ENCODE data around the gene USP7. TPM values are rescaled to one million over a fixed set of nuclear protein-coding genes. Genes with fewer than 3 reads are reported as not detected.

The USP7 gene
- polyA plus RNA-seq, 3 donors, result 18.6 to 30.5 (median 27.3) TPM

DNA sequence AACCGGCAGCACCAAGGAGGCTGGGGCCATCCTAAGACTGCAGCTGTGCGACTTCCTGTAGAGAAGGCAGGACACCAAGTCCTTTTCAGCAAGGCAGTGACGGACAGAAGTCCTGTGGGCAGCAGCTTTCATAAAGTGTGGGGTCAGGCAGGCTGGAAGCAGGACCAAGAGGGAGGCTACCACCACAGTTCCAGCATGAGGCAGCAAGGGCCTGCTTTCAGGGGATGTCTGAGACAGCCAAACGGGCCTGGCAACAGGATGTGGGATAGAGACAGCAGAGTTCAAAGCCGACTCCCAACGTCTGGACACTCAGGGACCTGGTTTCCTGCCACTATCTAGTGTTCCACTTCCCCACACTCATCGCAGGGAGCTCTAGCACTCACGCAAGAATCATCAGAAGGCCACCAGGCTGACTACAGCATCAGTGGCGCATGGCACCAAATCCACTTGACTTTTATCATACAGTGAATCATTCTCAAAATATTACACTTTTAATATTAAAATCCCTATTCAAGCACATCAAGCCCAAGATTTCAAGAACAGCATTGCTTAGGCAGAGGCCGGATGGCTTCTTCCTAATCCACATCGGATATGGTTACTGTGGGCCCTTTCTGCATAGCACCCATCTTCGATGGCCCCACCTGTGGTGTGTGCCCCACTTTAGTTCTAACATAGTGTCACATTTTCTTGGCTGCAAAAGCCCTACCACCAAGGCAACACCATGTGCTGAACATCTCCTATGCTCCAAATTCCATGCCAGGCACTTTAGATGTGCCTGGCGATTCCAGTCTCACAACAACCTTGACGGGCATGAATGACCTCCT is 5.2 kb downstream of the USP7 start:
- H3K27ac ChIP-seq (ENCODE audit: low read depth, low read length), result no peak overlapping the region
- 43 to 61% (median 45%) methylated on average over 14 of the region's 14 CpGs for WGBS, 3 donors

DNA sequence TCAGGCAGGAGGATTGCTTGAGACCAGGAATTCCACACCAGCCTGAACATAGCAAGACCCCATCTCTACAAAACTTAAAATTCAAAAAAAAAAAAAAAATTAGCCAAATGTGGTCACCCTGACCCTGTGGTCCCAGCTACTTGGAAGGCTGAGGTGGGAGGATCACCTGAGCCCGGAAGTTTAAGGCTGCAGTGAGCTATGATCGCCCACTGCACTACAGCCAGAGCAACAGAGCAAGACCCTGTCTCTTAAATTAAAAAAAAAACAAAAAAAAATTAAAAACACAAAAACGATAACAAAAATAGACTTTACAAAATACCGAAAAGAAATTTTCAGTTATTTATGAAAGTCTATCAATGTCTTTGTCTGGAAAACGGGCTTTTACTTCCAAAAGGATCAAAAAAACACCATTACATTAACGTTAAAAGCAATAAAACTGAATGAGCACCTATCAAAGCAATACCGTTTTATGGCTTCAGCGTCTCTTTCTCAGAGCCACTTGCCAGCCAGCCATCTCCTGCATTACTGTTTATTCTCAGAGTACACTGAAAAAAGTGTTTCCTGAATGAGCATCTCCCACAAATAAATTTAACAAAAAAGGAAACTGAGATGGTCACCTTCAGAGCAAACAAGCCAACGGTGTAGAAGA is 6.1 kb downstream of the USP7 start:
- no peak overlapping the region for H3K27ac ChIP-seq (ENCODE audit: low read depth, low read length)

DNA sequence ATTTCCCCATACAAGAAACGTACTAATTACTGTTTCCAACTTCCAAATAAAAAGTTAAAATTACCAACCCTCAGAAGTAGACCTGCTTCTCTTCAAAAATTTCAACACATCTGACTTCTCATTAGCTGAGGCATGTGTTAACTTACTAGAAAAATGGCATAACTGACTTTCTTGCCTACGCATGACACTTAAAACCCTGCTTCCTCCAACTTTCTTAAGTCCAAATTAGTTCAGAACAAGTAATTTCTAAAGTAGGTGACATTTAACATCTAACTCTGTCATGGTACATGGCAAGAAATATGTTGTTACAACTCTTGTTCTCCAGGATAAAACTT is 6.7 kb downstream of the USP7 start:
- 28 to 79% (median 40%) methylated on average over 2 of the region's 2 CpGs for WGBS, 3 donors
- no peak overlapping the region for H3K27ac ChIP-seq (ENCODE audit: low read depth, low read length)

More for the DNA sequence above, 6.1 kb downstream of the USP7 start:
- WGBS, 3 donors, result 65 to 78% (median 72%) methylated on average over 9 of the region's 9 CpGs

GRCh38 chr16:8956265-8957062 is 7.2 kb downstream of the USP7 start:
- 60 to 72% (median 61%) methylated on average over 21 of the region's 21 CpGs for WGBS, 3 donors
- no peak overlapping the region for H3K27ac ChIP-seq (ENCODE audit: low read depth, low read length)

DNA sequence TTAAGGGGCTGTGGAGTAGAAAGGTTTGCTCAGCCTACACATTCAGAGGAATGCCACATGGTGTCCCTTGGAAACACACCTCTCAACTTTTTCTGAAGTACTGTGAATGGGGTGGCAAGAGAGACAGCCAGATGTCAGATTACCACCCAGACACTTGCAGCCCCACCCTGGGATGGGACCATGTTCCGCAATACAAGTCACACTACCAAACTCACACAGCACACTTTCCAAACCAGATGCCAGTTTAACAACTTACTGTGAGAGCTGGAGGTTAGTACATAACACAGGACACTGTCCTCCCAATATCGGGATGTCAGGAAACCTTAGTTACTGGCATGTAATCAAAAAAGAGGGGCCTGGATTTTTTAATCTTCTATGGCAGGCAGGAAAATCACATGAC is 7.9 kb downstream of the USP7 start:
- H3K27ac ChIP-seq (ENCODE audit: low read depth, low read length), result no peak overlapping the region
- WGBS, 3 donors, result 47 to 54% (median 48%) methylated on average over 2 of the region's 2 CpGs

DNA sequence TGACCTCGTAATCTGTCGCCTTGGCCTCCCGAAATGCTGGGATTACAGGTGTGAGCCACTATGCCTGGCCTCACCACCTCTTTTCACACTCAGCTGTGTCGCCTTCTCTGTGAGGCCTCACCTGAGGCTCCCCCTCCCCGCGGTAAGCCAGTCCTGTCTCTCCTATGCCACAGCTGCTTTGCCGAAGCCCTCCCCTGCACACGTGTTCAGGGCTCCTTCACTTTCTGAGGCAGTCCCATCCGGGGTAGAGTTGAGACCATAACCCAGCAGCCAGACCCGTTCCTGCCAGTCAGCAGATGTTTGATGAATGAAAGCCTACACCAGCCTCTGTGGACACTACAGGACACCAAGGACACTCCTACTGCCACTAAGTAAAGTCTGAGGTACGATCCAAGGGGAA is 10.6 kb downstream of the USP7 start:
- H3K27ac ChIP-seq (ENCODE audit: low read depth, low read length), result no peak overlapping the region
- WGBS, 3 donors, result 59 to 87% (median 77%) methylated on average over 11 of the region's 11 CpGs

GRCh38 chr16:8952281-8952751 is 11.4 kb downstream of the USP7 start:
- no peak overlapping the region for H3K27ac ChIP-seq (ENCODE audit: low read depth, low read length)
- WGBS, 3 donors, result 63 to 89% (median 88%) methylated on average over 7 of the region's 7 CpGs

- 58 to 69% (median 69%) methylated on average over 14 of the region's 14 CpGs for WGBS, 3 donors
- no peak overlapping the region for H3K27ac ChIP-seq (ENCODE audit: low read depth, low read length)
These were observed 12.0 kb downstream of the USP7 start for GRCh38 chr16:8951447-8952280.

GRCh38 chr16:8950580-8951077 is 13.1 kb downstream of the USP7 start:
- 53 to 80% (median 77%) methylated on average over 11 of the region's 11 CpGs for WGBS, 3 donors
- H3K27ac ChIP-seq (ENCODE audit: low read depth, low read length), result no peak overlapping the region

DNA sequence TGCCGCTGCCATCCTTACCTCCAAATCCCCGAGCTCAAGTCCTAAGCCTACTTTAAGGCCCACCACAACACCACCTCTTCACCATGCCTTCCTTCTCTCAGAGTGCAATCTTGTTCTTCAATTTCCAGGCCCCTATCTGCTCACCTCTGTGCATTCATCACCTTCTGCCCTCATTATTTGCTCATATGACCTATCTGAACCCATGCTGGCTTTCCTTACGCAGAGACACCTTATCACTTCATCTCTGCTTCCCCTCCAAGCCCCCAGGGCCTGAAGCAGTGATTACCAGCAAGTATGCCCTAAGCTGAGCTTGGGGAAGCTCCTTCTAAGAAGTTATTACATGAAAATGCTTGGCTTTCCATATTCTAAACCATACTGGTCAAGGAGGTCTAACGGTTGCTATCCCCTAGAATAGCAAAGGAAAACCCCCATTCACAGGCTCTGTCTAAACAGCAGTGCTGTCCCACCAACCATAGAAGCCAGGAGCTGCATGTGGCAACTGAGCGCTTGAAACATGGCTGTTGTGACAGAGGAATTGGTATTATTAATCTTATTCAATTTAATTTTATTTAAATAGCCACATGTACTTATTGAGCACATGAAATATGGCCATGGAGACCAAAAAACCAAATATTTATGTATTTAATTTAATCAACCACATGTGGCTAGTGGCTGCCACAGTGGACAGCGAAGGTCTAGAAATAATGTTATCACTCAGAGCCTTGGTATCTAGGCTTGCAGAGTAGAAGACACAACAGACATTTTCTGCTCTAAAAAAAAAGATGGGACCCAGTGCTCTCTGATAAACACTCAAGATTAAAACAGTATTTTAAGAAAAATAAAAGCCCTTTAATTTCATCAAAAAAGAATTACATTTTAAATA is 13.9 kb downstream of the USP7 start:
- WGBS, 3 donors, result 76 to 81% (median 79%) methylated on average over 6 of the region's 6 CpGs
- no peak overlapping the region for H3K27ac ChIP-seq (ENCODE audit: low read depth, low read length)

DNA sequence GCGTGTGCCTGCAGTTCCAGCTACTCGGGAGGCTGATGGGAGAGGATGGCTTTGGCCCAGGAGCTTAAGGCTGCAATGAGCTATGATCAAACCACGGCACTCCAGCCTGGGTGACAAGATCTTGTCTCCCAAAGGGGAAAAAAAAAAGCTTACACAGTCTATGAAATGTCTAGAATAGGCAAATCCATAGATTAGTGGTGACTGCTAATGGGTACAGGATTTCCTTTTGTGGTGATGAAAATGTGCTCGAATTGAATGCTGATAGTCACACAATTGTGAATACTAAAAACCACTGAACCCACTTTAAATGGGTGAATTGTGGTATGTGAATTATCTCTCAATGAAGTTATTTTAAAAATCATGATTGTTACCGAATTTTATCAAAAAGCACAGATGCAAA is 14.9 kb downstream of the USP7 start:
- 70 to 74% (median 73%) methylated on average over 5 of the region's 5 CpGs for whole genome bisulfite sequencing, 3 donors

GRCh38 chr16:8948069-8948593 is 15.6 kb downstream of the USP7 start:
- no peak overlapping the region for H3K27ac ChIP-seq (ENCODE audit: low read depth, low read length)

More for the DNA sequence above, 14.9 kb downstream of the USP7 start:
- H3K27ac ChIP-seq (ENCODE audit: low read depth, low read length), result no peak overlapping the region

DNA sequence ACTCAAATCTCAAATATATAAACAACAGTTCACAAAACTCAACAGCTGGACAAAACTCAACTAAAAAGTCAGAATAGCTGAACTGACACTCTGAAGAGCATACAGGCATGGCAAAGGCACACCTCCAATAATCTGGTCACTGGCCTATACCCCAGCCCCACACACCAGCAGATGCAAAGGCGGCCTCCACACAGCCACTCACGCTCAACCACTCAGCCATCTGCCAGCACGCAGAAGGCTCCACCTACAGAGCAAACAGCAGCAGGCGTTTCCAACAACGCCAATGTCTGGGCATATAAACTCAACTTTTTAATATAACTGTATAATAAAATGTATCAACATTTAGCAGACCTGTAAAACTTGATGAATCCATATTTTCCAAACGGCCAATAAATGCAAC is 17.2 kb downstream of the USP7 start:
- no peak overlapping the region for H3K27ac ChIP-seq (ENCODE audit: low read depth, low read length)
- 29 to 79% (median 79%) methylated on average over 6 of the region's 6 CpGs for WGBS, 3 donors

More at GRCh38 chr16:8948069-8948593, 15.6 kb downstream of the USP7 start:
- WGBS, 3 donors, result 91 to 93% (median 91%) methylated on average over 6 of the region's 6 CpGs

DNA sequence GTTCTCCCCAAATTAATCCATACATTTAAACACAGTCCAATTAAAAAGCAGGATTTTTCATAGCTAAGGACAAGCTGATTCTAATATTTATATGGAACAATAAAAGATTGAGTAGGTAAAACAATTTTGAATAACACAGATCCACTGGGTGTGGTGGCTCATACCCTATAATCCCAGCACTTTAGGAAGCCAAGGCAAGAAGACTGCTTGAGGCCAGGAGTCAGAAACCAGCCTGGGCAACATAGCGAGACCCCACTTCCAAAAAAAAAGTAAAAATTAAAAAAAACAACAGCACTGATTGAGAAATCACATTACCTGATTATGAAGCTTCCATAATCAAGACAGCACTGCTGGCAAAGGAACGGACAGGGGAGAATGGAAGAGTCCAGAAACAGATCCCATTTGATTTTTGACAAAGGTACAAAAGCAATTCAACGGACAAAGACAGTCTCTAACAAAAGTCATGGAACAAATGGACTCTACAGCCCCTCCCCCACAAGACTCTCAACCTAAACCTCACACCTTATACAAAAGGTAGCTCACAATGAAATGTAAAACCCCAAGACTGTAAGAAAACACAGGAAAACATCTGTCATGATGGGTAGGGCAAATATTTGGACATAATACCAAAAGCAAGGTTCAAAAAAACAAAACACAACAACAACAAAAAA is 17.9 kb downstream of the USP7 start:
- WGBS, 3 donors, result 86 to 91% (median 89%) methylated on average over 3 of the region's 3 CpGs
- H3K27ac ChIP-seq (ENCODE audit: low read depth, low read length), result no peak overlapping the region

- 49 to 65% (median 62%) methylated on average over 5 of the region's 5 CpGs for WGBS, 3 donors
These were observed 19.5 kb downstream of the USP7 start for GRCh38 chr16:8943966-8944759.

More at GRCh38 chr16:8943966-8944759, 19.5 kb downstream of the USP7 start:
- no peak overlapping the region for H3K27ac ChIP-seq (ENCODE audit: low read depth, low read length)
